AG04450 (cell line): ENCODE results near the gene AQP12B. TPM values are rescaled to one million over a fixed set of nuclear protein-coding genes. Genes with fewer than 3 reads are reported as not detected.

Experiments used
- CTCF ChIA-PET: fragments of 300-600, 350-600 bp; formaldehyde crosslinking; extraction: SDS; loops from one replicate; lab custom pipeline; 2022; ENCODE audit warnings: antibody characterized with exemption, inconsistent platforms; lab: Charles Lee
- POLR2A ChIA-PET: fragments of 350-600 bp; formaldehyde crosslinking; extraction: SDS; loops from one replicate; lab custom pipeline; 2021; ENCODE audit warnings: antibody characterized with exemption, inconsistent platforms; lab: Yijun Ruan, JAX
- DNase-seq: peaks from one replicate; pipeline ENCODE4 v3.0.0-alpha.2; 2011; ENCODE audit warnings: low read depth, low spot score
- H3K27ac ChIP-seq: one replicate; pipeline ENCODE4 v1.5.1; 2012; ENCODE audit warnings: low read depth, low read length, control low read depth
- H3K27me3 ChIP-seq: one replicate; pipeline ENCODE4 v1.6.0; 2012; ENCODE audit warnings: low read length; ENCODE audit not compliant: control insufficient read depth, insufficient read depth
- H3K4me3 ChIP-seq: 2 replicates; pipeline ENCODE4 v1.5.1; 2011; ENCODE audit warnings: mild to moderate bottlenecking, low read depth, low read length, control low read depth
- H3K9me3 ChIP-seq: 2 replicates; pipeline ENCODE4 v1.5.1; 2012; ENCODE audit warnings: low read length; ENCODE audit not compliant: control insufficient read depth, insufficient read depth
- CTCF ChIP-seq: IDR thresholded peaks from 2 replicates; pipeline ENCODE4 v1.5.1; 2011; ENCODE audit warnings: low read depth, low read length, control low read depth, inconsistent platforms
- polyA plus RNA-seq: library from polyadenylated mRNA; depleted of rRNA; stranded (reverse); fragments of >200 nt; gene quantifications from 2 replicates; pipeline ENCODE4 v1.2.3, GENCODE V29; 2011

The AQP12B gene
- polyA plus RNA-seq, 1 experiment: not detected

GRCh38 chr2:240717681-240718581, 35.2 kb upstream of the AQP12B start:
- ChIA-PET POLR2A (interaction anchor here (0.6 kb wide), 1 partner anchor 13 kb away, joined by 4 read pairs; no protein-coding TSS in a partner anchor), CTCF (no interaction called here)
- peaks cover 2% of the 10 kb centered on the region for H3K27me3 ChIP-seq

GRCh38 chr2:240717181-240717641, 34.5 kb upstream of the AQP12B start:
- Histone ChIP-seq H3K9me3 (no peaks in the 10 kb centered on the region; the same call in 1 of the 2 replicates), H3K27ac (no peak overlapping the region), H3K4me3 (no peak overlapping the region), H3K27me3 (peaks cover 2% of the 10 kb centered on the region)
- no peak for TF ChIP-seq CTCF
- POLR2A ChIA-PET: interaction anchor here (0.6 kb wide), 1 partner anchor 14 kb away, joined by 4 read pairs; no protein-coding TSS in a partner anchor
- CTCF ChIA-PET: no interaction called here
- DNase-seq: no peak

More at GRCh38 chr2:240717681-240718581, 35.2 kb upstream of the AQP12B start:
- no peak overlapping the region for H3K4me3 ChIP-seq
- no peak for DNase-seq
- H3K9me3 ChIP-seq: no peaks in the 10 kb centered on the region; the same call in 1 of the 2 replicates
- TF ChIP-seq CTCF: no peak
- H3K27ac ChIP-seq: no peak overlapping the region

- Histone ChIP-seq H3K27ac (no peak overlapping the region), H3K4me3 (no peak overlapping the region), H3K27me3 (peaks cover 5% of the 10 kb centered on the region), H3K9me3 (no peaks in the 10 kb centered on the region; the same call in 1 of the 2 replicates)
- TF ChIP-seq CTCF: no peak
- ChIA-PET POLR2A (no interaction called here), CTCF (no interaction called here)
- DNase-seq: no peak
Measured at GRCh38 chr2:240716130-240716798, 33.6 kb upstream of the AQP12B start.

- ChIA-PET CTCF (no interaction called here), POLR2A (interaction anchor here (0.6 kb wide), 1 partner anchor 272 kb away, joined by 5 read pairs; no protein-coding TSS in a partner anchor)
- Histone ChIP-seq H3K4me3 (no peak overlapping the region), H3K9me3 (no peaks in the 10 kb centered on the region), H3K27ac (no peak overlapping the region), H3K27me3 (peaks cover 5% of the 10 kb centered on the region)
- no peak for DNase-seq
- TF ChIP-seq CTCF: no peak
Measured at GRCh38 chr2:240714747-240715725, 32.4 kb upstream of the AQP12B start.
